GM19023 (cell line): ENCODE measurements around the gene C1orf56.
A peak's percentile ranks its signal among the peaks of the same experiment; 100 is the strongest.

ENCODE experiments used
- ATAC-seq: cut with Tn5 transposase; IDR thresholded peaks from one replicate; pipeline ENCODE4 v1.9.1; 2021; ENCODE audit warnings: mild to moderate bottlenecking, moderate library complexity; ENCODE audit not compliant: unreplicated experiment

Gene C1orf56

DNA sequence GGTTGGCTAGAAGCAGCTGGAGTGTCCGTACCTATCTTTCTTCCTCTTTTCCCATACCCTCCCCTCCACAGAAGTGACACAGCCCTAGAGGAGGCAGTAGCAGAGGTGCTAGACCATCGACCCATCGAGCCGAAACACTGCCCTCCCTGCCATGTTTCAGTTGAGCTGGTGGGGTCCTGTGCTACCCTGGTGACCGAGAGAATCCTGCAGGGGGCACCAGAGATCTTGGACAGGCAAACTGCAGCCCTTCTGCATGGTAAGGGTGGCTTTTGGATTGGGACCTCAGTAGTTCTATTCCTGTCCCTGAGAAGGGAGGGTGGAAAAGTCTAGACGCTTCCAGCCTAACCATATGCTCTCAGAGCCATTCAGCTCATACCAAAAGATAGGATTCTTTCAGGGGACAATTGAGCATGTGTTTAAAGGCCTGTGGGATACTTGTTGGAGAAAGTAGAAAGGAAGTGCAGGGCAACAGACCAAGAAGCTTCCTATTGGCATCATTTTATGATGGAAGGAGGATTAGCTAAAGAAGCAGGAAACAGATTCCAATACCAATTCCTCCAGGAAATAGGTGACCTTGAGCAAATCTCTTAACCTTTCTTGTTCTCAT lies 22.9 kb upstream of the C1orf56 start:
- ATAC-seq = no peak

DNA sequence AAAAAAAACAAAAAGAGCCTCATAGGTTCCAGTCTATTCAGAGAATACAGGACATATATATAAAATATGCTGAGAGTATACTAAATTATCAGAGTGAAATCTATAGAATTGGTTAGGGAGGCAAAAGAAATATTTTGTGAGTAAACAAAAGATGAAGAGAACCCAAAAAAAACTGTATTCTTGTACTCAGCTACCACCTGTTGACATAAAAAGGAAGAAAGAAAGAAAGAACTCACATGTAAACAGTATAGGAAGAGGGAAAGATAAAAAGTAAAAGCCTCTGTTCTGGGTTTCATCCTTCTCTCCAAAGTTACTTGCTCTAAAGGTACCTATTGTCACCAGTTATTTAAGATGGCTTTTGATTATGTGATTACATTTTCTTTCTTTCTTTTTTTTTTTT lies 21.1 kb upstream of the C1orf56 start:
- ATAC-seq = no peak

DNA sequence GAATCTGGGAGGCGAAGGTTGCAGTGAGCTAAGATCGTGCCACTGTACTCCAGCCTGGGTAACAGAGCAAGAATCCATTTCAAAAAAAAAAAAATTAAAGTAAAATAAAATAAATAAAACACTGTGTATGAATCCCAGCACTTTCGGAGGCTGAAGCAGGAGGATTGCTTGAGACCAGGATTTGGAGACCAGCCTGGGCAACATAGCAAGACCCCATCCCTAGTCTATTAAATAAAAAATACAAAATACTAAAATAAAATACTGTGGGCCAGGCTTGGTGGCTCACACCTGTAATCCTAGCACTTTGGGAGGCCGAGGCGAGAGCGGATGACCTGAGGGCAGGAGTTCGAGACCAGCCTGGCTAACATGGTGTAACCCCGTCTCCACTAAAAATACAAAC lies 15.4 kb upstream of the C1orf56 start:
- ATAC-seq = no peak

DNA sequence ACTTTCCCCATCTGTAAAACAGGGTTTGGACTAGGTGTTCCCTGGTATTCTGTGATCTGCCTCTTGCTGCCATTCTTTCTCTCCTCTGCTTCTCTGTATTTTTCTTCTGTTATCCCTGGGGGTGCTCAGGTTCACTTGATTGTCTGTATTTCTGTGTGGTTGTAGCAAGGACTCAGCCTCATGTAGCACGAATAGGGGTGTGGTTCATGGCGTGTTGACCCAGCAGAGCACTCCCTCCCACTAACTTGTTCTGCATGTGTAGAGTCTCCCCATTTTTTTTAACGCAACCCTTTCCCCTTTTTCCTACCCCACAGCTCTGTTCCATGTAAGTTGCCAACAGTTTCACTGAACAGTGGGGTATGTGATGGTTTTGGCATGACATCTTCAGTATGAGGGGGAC lies 12.4 kb upstream of the C1orf56 start:
- ATAC-seq = no peak

DNA sequence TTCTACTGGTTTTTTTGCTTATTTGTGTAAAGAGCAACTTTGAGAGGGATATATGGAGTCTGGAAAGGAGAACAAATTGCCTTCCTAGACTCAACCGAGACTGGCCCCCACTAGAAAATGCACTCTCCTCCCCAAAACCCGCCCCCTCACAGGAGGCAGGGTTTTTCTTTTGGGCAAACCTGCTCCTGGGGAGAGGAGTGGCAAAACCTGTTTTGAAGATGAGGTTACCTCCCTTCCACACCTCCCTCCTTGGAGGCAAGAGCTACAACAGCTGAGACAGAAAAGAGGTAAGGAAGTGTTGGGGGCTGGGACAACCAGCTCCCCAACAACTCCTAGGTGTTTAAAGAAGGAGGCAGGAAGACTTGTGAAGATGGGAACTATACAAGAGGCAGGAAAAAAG lies 11.2 kb upstream of the C1orf56 start, which contains the start of gene BNIPL:
TSS of gene BNIPL (plus strand) at position 231 of the 400 bp plus-strand sequence. CDS start at position 371, 140 bp downstream.
- no peak for ATAC-seq

DNA sequence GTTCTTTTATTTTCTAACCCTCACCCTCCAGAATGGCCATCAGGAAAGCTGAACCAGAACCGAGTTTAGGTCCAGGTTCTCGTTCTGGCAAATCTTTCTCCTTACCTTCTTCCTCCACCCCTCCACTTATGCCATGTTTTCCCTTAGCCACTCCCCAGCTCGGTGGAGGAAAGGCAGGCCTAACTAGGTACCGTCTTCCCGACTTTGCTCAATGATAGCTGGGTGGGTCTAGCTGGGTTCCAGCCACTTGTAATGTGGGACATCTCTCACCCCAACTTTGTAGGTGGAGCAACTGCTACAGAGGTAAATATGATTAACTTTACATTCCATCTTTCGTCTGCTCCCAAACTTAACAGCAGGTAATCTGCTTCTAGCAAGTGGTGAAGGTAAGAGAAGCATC lies 10.5 kb upstream of the C1orf56 start:
- no peak for ATAC-seq

DNA sequence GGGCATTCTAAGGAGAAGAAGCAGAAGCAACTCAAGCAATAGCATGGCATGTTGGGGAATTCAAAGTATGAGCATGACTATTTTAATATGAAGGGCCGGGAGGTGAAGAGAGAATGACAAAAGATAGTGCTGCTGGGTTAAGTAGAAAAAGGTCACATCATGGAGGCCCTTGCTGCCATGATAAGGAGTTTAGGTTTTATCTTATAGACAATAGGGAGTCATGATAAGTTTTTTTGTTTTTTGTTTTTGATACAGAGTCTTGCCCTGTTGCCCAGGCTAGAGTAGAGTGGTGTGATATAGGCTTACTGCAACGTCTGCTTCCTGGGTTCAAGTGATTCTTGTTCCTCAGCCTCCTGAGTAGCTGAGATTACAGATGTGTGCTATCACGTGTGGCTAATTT lies 8.0 kb upstream of the C1orf56 start:
- no peak for ATAC-seq

DNA sequence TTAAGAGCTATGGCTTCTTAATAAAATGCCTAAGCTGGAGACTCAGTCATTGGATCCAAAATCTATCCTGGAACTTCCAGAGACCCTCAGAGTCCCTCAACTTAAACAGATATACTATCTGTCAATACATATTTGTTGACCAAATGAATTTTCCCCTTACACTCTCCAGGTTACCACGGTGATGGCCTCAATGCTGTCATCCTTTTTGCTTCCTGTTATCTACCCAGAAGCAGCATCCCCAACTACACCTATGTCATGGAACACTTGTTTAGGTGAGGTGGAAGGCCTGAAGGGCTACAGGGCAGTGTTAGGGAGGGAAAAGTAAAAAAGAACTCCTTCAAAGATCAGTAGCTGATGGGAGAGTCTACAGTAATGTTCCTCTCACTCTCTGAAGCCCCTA lies 4.4 kb upstream of the C1orf56 start:
- ATAC-seq = no peak

DNA sequence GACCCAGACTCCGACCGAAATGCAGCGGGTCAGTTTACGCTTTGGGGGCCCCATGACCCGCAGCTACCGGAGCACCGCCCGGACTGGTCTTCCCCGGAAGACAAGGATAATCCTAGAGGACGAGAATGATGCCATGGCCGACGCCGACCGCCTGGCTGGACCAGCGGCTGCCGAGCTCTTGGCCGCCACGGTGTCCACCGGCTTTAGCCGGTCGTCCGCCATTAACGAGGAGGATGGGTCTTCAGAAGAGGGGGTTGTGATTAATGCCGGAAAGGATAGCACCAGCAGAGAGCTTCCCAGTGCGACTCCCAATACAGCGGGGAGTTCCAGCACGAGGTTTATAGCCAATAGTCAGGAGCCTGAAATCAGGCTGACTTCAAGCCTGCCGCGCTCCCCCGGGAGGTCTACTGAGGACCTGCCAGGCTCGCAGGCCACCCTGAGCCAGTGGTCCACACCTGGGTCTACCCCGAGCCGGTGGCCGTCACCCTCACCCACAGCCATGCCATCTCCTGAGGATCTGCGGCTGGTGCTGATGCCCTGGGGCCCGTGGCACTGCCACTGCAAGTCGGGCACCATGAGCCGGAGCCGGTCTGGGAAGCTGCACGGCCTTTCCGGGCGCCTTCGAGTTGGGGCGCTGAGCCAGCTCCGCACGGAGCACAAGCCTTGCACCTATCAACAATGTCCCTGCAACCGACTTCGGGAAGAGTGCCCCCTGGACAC lies 534 bp downstream of the C1orf56 start:
- ATAC-seq = peak; percentile 53

DNA sequence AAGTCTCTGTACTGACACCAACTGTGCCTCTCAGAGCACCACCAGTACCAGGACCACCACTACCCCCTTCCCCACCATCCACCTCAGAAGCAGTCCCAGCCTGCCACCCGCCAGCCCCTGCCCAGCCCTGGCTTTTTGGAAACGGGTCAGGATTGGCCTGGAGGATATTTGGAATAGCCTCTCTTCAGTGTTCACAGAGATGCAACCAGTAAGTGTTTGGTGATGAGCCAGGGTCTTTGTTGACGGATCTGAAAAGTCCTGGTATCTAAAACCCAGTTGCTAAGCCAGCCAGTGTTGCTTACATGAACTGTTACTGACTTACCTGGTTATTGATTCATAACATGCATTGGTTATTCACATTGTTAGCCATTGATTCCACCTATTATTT lies 1.1 kb downstream of the C1orf56 start:
- ATAC-seq = no peak

DNA sequence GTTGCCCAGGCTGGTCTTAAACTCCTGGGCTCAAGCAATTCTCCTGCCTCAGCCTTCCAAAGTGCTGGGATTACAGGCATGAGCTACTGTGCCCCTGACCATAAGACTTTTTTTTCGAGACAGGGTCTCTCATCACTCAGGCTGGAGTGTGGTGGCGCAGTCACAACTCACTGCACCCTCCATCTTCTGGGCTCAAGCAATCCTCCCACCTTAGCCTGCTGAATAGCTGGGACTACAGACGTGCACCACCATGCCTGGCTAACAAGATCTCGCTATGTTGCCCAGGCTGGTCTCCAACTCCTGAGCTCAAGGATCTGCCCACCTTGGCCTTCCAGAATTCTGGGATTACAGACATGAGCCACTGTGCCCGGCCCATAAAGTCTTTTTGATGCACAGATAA lies 1.9 kb downstream of the C1orf56 start:
- no peak for ATAC-seq

DNA sequence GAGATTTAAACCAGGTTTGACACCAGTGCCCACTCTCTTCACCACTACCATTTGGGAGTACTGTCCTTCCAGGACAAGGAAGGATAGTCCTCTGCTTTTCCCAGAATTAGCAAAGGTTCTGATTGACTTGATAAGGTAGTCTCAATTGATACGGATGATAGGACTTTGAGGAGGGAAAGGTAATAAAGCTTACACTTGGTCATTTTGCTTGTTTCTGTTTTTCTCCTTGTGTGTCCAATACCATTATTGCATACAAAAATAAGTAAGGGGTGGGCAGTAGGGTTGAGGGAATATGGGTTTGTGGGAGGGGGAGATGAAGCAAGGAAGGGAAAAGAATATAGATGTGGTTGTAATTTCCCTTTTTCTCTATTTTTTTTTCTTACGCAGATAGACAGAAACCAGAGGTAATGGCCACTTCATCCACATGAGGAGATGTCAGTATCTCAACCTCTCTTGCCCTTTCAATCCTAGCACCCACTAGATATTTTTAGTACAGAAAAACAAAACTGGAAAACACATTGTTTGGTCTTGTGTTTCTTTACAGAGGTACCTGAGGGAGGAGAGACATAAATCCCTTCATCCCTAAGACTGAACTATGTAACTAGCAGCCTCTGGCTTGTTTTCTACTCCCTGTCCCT lies 2.6 kb downstream of the C1orf56 start:
- no peak for ATAC-seq

DNA sequence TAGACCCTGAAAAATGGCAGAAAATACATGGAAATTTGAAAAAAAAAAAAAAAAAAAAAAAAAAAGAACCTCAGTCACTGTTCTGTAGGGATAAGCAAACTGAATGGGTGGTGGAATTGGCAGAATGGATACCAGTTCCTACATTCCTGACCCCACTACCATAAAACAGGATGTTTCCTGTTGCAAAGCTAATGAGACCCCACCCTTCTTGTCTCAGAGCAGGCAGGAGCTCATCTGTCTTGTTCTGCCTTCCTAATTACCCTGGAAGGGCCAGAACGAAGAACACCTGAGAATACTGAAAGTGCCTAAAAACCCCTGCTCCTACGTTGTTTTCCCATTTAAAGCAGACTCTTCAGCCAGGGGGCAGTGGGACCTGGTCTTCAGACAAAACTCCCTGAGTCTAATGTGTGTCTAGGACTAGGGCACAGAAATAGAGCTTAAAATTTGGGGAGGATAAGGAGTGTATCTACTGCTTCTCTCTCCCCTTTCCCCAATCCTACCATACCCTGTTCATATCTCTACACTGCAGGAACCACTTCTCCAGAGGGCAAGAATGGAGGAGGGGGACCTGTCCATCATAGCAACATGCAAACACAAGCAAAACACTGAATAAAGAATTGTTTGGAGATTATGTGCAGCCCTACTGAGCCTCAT lies 3.9 kb downstream of the C1orf56 start:
- no peak for ATAC-seq

DNA sequence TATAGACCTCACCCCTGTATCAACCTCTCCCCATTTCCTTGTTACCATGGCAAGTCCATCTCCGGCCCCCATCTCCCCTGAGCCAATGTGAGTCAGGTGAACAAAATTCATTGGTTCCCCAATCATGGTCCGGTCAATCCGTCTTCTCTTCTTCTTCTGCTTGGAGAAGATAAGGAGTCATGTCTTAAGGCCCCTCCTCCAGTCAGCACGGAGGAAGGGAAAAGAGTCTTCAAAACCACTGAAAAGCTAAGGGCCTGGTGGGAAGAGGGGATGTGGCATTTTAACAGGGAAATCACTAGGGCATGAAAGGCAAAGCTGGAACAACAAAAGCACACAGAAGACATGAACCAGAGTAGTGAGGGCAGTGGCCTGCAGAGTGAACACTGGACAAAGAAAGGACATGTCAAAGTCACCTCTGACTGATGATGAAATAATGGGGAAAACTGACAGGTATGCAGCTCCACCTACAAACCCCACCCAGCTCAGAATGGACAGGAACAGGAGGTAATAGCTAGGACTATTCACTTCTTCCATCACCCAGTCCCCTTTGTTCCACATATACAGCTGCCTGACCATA lies 7.5 kb downstream of the C1orf56 start:
- ATAC-seq = no peak

DNA sequence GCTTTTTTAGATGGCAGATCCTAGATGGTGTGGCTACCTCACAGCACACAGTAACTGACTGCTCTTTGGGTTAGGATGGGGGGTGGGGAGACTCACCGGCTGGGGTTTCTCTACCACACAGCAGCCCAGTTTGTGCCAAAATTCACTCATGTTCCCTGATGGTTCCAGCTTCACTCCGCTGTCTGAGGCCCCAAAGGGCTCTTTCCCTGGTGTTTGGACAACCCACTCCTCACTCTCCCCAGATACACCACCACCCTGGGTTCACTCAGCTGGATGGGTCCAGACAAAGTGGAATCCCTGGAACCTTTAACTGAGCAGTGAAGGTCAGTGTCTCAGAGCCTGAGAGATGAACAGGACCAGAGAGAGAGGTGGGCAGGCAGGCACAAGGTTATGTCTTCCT lies 8.0 kb downstream of the C1orf56 start:
- no peak for ATAC-seq

DNA sequence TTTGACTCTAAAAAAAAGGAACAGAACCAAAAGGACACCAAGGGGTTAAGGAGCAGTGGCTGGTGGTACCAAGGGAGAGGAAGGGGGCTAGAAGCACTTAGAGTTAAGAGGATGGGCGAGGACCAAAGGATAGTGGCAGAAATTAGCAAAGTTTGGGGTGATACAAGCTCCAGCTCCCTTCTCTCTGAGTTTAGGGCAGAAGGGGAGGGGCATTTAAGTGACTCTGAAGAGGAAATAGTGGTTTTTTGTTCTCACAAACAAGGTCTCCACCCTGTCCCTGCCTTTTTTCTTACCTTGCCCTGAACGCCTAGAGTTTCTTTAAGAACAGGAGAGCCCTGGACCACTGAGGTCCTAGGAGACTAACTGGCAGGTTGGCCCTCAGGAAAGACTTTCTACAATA lies 8.6 kb downstream of the C1orf56 start:
- ATAC-seq = no peak

DNA sequence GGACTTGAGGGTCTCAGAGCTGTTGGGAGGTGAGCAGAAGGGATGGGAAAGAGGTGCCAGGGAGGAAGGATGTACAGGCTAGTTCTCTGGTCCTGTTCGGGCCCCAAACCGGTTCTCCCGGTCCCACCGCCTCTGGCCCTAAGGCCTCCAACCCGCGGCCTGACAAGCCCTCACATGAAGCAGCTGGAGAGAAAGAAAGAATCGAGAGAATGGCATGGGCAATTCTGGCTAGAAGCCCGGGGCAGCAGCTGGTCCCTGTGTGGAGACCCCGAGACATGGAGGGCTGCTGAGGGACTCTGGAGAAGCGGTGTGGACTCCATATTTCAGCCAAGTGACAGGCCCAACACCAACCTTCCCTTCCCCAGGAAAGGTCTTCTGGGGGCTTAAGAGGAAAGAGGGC lies 11.1 kb downstream of the C1orf56 start:
- no peak for ATAC-seq

DNA sequence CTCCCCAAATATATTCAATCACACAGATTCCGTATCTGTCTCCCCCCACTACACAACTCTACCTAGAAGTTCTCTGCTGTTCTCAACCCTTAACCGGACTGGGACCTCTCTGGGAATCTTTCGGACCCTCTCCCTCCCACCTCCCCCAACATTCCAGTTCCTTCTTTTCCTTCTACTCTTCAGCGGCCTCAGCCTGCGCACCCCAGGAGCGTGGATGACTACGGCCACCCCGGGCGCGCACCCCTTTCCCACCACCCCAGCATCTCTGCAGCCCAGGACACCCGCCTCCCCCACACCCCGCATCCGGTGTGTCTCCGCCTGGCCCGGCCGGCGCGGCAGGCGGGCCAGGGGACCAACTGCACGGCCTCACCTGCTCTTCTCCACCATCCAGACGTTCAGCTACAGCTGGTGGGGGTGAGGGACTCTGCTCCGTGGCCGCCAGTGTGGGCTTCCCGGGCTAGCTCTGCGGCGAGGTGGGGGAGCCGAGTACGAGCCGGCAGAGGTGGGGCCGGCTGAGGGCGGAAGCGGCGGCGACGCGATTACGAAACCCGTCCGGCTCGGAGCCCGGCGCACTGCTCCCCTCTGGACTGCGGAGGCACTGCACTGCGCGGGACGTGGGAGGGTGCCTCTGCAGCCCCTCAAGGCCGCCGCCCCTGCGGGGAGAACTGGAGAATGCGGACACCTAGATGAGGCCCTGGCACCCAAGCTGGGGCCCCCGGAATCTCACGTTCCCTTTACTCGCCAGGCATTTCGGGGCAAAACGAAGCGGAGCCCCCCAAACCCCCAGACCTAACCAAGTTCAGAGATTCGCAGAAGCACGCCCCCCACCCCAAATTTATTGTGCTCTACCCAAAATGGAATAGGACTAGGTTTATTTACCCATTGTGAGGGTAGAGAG lies 11.8 kb downstream of the C1orf56 start, which contains the start of gene CDC42SE1:
TSS of gene CDC42SE1 (minus strand) at position 514 of the 898 bp plus-strand sequence. CDS start 3,892 bp downstream, outside the sequence.
- ATAC-seq = peak; percentile 86

DNA sequence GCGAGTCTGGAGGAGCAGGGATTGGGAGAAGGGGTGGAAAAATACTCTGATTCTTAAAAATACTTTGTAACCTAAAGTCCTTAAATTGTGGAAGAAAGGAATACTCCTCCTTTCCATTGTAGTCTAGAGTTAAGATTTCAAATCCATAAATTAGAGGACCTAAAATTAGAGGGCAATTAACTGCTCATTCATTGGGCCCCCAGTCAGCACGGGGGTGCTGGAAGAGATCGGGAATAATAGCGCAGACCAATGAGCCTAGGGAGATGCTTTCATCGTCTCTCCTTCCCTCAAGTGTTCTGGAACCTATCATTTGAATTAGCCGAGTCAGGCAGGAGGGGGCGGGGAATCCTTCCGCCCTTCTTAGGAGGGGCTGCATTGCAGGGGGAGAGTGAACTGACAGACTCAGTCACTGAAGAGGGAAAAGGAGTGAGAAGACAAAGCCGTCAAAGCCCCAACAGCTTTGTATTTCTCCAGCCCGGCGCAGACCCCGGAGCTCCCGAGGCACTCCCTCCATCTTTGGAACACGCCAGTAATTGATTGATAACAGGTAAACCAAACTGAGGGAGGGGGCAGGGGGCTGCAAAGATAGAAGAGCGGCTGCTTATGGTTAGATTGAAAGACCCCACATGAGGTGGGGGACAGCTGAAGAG lies 12.6 kb downstream of the C1orf56 start, which contains the start of gene MLLT11:
TSS of gene MLLT11 (plus strand) at position 391 of the 650 bp plus-strand sequence. CDS start 6,828 bp downstream, outside the sequence.
- ATAC-seq = no peak
